ENCODE measurements around the gene CELA1.

GRCh38 chr12:51328587-51328986 is 17.9 kb downstream of the CELA1 start:
- TF ChIP-seq CTCF (IDR thresholded peaks at IDR 0.05): no peak
- no peak for TF ChIP-seq CHD4 (IDR thresholded peaks at IDR 0.05; ENCODE audit: borderline replicate concordance)
- TF ChIP-seq RAD21 (conservative IDR thresholded peaks at IDR 0.05 in 1 of 2, IDR thresholded peaks at IDR 0.05 in 1 of 2): no peak
- TF ChIP-seq JUNB (IDR thresholded peaks at IDR 0.05): no peak
- no peak for TF ChIP-seq REST (IDR thresholded peaks at IDR 0.05)
- TF ChIP-seq EP300 (IDR thresholded peaks at IDR 0.05): no peak
- no peak for TF ChIP-seq PHF8 (IDR thresholded peaks at IDR 0.05; ENCODE audit: borderline replicate concordance, low read depth)
- TF ChIP-seq ESRRA (IDR thresholded peaks at IDR 0.05; ENCODE audit: borderline replicate concordance, low read length): no peak
- no peak for TF ChIP-seq RFX5 (IDR thresholded peaks at IDR 0.05)

All from A549 (cell line).